ENCODE results near the gene TTC1.
"Not testable (repeated sequence)": the region's sequence is repeated elsewhere in the genome, so short reads cannot be mapped to it uniquely, and the experiment has no call there.

TTC1 gene

GRCh38 chr5:159995907-159996306 is 13.0 kb upstream of the TTC1 start:
- no peak for DNase-seq (ENCODE audit: low read depth in 3 of 3)

GRCh38 chr5:160001457-160001856 is 7.5 kb upstream of the TTC1 start:
- DNase-seq (ENCODE audit: low read depth in 3 of 3) = no peak

- no peak for DNase-seq (ENCODE audit: low read depth in 3 of 3)
These were observed 1.4 kb upstream of the TTC1 start for GRCh38 chr5:160007514-160007913.

GRCh38 chr5:160008529-160008876 is 436 bp upstream of the TTC1 start:
- DNase-seq (ENCODE audit: low read depth in 3 of 3) = not testable (repeated sequence)

- DNase-seq (ENCODE audit: low read depth in 3 of 3) = no peak
These were observed 651 bp downstream of the TTC1 start for GRCh38 chr5:160009591-160009989.

GRCh38 chr5:160011471-160011870 is 2.5 kb downstream of the TTC1 start:
- DNase-seq (ENCODE audit: low read depth in 3 of 3) = no peak

- DNase-seq (ENCODE audit: low read depth in 3 of 3) = not testable (repeated sequence)
These were observed 5.3 kb downstream of the TTC1 start for GRCh38 chr5:160014197-160014596.

GRCh38 chr5:160018945-160019625 is 10.1 kb downstream of the TTC1 start:
- no peak for DNase-seq (ENCODE audit: low read depth in 3 of 3)

- no peak for DNase-seq (ENCODE audit: low read depth in 3 of 3)
These were observed 11.4 kb downstream of the TTC1 start for GRCh38 chr5:160020266-160020770.

- DNase-seq (ENCODE audit: low read depth in 3 of 3) = no peak
These were observed 12.0 kb downstream of the TTC1 start for GRCh38 chr5:160020964-160021363.

- DNase-seq (ENCODE audit: low read depth in 3 of 3) = peak in 2 of 3 experiments; percentile 17 to 46
These were observed 13.0 kb downstream of the TTC1 start for GRCh38 chr5:160021831-160022446.

GRCh38 chr5:160023007-160023907 is 14.3 kb downstream of the TTC1 start:
- no peak for DNase-seq (ENCODE audit: low read depth in 3 of 3)

- no peak for DNase-seq (ENCODE audit: low read depth in 3 of 3)
These were observed 15.1 kb downstream of the TTC1 start for GRCh38 chr5:160023908-160024630.

- DNase-seq (ENCODE audit: low read depth in 3 of 3) = no peak
These were observed 20.1 kb downstream of the TTC1 start for GRCh38 chr5:160029004-160029403.

- DNase-seq (ENCODE audit: low read depth in 3 of 3) = no peak
These were observed 20.7 kb downstream of the TTC1 start for GRCh38 chr5:160029540-160030139.

GRCh38 chr5:160030631-160031377 is 21.9 kb downstream of the TTC1 start:
- no peak for DNase-seq (ENCODE audit: low read depth in 3 of 3)

- no peak for DNase-seq (ENCODE audit: low read depth in 3 of 3)
These were observed 24.8 kb downstream of the TTC1 start for GRCh38 chr5:160033546-160034252.

GRCh38 chr5:160036243-160036642 is 27.3 kb downstream of the TTC1 start:
- no peak for DNase-seq (ENCODE audit: low read depth in 3 of 3)

- no peak for DNase-seq (ENCODE audit: low read depth in 3 of 3)
These were observed 27.9 kb downstream of the TTC1 start for GRCh38 chr5:160036884-160037283.

Measured in stimulated activated CD4-positive, alpha-beta T cell treated with anti-CD3 and anti-CD28 coated beads, TNF-alpha, amount 100 ng/mL, for 24 hours (primary cell).